Natural killer cell treated with Interleukin-12 subunit alpha and Interleukin-12 subunit beta and Interleukin-15 and Interleukin-18, amount 100 ng/mL, for 72 hours (primary cell): ENCODE data around the gene OR52E8. TPM values are rescaled to one million over a fixed set of nuclear protein-coding genes. Genes with fewer than 3 reads are reported as not detected.

Experiments used
- ATAC-seq, 2 donors: fragments of 150-1000 bp; cut with Tn5 transposase in 1 of 2; sonication (Bioruptor Pico), chemical (Tn5 transposase) in 1 of 2; 2 replicates each; pipeline ENCODE4 v1.10.0; 2021
- DNase-seq: peaks from one replicate; pipeline ENCODE4 v3.0.0; 2022; ENCODE audit warnings: low spot score
- H3K27ac Mint-ChIP-seq, 2 donors: 1 replicate in 1 of 2; 2 replicates in 1 of 2; pipeline ENCODE4 v1.8.0; 2022; ENCODE audit warnings: mixed read lengths in 2 of 2, mild to moderate bottlenecking in 1 of 2, moderate library complexity in 1 of 2
- H3K27me3 Mint-ChIP-seq, 2 donors: 1 replicate in 1 of 2; 2 replicates in 1 of 2; pipeline ENCODE4 v1.8.0; 2022; ENCODE audit warnings: mixed read lengths in 2 of 2
- H3K36me3 Mint-ChIP-seq: one replicate; pipeline ENCODE4 v1.8.0; 2022; ENCODE audit warnings: mixed read lengths
- H3K4me1 Mint-ChIP-seq, 2 donors: 1 replicate in 1 of 2; 2 replicates in 1 of 2; pipeline ENCODE4 v1.8.0; 2022; ENCODE audit warnings: low read depth in 2 of 2, mixed read lengths in 2 of 2, mild to moderate bottlenecking in 1 of 2
- H3K4me3 Mint-ChIP-seq: one replicate; pipeline ENCODE4 v1.8.0; 2022; ENCODE audit warnings: mixed read lengths
- H3K9me3 Mint-ChIP-seq: 2 replicates; pipeline ENCODE4 v1.8.0; 2022; ENCODE audit warnings: mixed read lengths
- total RNA-seq, 2 donors: library from RNA; stranded (reverse); gene quantifications; one replicate each; pipeline ENCODE4 v1.2.3, GENCODE V29; 2022

Gene OR52E8
- total RNA-seq = not detected

DNA sequence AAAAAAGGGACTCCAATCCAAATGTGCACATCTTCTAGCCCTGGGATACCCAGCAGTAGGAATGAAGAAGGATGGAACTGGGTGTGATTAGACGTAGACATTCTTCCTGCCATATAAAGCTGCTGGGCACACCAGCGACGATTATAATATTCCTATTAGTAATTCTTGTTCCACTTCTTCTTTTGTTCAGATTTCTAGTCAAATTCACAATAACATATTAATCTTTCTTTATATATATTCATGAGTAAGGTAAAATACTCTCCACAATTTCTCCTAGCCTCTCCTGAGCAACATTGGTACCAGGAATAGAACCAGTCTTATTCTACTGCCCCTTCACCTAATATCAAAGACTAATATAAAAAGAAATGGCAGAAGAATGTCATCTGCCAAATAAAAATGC, at the start of gene OR52E8:
Gene OR52E8 (minus strand): TSS at position 101 of the 400 bp plus-strand sequence. CDS start 0 bp downstream, at position 101.
- no peaks in the 10 kb centered on the region for H3K4me1 Mint-ChIP-seq
- no peak within 1 kb of the TSS for H3K27ac Mint-ChIP-seq
- no peaks in the 10 kb centered on the region for H3K9me3 Mint-ChIP-seq
- DNase-seq = no peak
- ATAC-seq = no peak
- H3K27me3 Mint-ChIP-seq = peaks cover 11 to 47% of the 10 kb centered on the region in 2 donors
- no peak within 1 kb of the TSS for H3K4me3 Mint-ChIP-seq
- no peaks in the 10 kb centered on the region for H3K36me3 Mint-ChIP-seq

DNA sequence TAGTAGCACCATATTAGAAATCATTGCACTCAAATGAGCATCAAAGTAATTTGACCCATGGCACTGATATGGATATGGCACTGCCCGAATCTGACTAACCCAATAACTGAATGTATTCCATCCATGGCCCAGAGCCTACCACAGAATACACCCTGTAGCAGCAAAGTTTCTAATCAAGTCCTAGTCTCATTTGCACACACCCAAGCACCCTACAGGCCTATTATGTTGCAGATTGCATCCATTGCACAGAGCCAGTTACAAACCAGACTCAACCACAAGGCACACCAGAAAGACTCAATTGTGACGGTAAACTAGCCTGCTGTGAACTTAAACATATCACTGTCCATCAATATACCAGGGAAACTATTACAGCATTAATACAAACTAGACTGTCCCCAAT, 42.0 kb upstream of the OR52E8 start:
- Mint-ChIP-seq H3K27me3 (peaks cover 2 to 25% of the 10 kb centered on the region in 2 donors), H3K4me1 (no peaks in the 10 kb centered on the region), H3K36me3 (no peaks in the 10 kb centered on the region), H3K9me3 (no peaks in the 10 kb centered on the region), H3K27ac (no peak overlapping the region), H3K4me3 (no peak overlapping the region)
- ATAC-seq = no peak
- no peak for DNase-seq

DNA sequence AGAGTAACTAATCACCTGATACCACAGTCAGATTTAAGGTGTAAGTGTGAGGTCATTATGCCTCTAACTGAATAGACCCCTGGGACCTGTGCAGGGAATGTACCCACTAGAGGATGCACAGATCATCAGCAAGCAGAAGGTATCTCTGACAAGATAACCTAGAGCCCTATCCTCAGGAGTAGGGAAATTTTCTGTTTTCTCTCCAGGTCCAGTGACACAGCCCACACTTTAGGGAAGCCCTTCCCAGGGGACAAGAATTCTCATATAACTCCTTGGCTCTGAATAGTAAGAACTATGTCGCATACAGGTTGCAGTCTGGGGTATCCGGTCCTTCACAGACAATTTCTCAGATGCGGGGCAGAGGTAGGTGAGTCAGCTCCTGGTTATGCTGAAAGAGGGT, 35.4 kb upstream of the OR52E8 start, which contains the start of gene OR52E5:
Gene OR52E5 (plus strand): TSS at position 301 of the 400 bp plus-strand sequence. CDS start 7,569 bp downstream, outside the sequence.
- ATAC-seq = peak in 1 of 2 donors; percentile 24

DNA sequence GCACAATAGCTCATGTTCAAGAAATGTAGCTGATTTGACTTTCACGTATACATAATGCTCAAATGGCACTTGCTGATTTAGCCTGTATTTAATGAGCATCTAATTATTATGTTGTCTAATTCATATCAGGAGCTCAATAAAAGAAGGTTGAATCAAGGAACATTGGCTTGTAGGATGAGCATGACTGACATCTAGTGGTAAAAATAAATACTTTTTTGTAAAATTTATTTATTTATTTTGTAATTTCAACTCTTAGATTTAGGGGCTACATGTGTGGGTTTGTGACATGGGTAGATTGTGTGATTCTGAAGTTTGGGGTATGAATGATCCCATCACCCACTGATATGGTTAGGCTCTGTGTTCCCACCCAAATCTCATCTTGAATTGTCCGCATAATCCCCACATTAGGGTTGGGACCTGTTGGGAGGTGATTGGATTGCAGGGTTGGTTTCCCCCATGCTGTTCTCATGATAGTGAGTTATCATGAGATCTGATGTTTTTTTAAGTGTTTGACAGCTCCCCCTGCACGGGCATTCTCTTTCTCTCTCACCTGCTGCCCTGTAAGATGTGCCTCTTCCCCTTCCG, 33.8 kb upstream of the OR52E8 start:
- H3K36me3 Mint-ChIP-seq = no peaks in the 10 kb centered on the region
- no peak overlapping the region for H3K27ac Mint-ChIP-seq
- ATAC-seq (no peak), DNase-seq (no peak)
- no peaks in the 10 kb centered on the region for H3K4me1 Mint-ChIP-seq
- H3K9me3 Mint-ChIP-seq = no peaks in the 10 kb centered on the region
- peaks cover 13 to 32% of the 10 kb centered on the region in 2 donors for H3K27me3 Mint-ChIP-seq
- H3K4me3 Mint-ChIP-seq = no peak overlapping the region

More for the DNA sequence above, 35.4 kb upstream of the OR52E8 start, which contains the start of gene OR52E5:
- H3K27ac Mint-ChIP-seq = no peak within 1 kb of the TSS
- no peaks in the 10 kb centered on the region for H3K4me1 Mint-ChIP-seq
- H3K36me3 Mint-ChIP-seq = no peaks in the 10 kb centered on the region
- no peaks in the 10 kb centered on the region for H3K9me3 Mint-ChIP-seq
- DNase-seq = no peak
- no peak within 1 kb of the TSS for H3K4me3 Mint-ChIP-seq
- peaks cover 6 to 29% of the 10 kb centered on the region in 2 donors for H3K27me3 Mint-ChIP-seq

DNA sequence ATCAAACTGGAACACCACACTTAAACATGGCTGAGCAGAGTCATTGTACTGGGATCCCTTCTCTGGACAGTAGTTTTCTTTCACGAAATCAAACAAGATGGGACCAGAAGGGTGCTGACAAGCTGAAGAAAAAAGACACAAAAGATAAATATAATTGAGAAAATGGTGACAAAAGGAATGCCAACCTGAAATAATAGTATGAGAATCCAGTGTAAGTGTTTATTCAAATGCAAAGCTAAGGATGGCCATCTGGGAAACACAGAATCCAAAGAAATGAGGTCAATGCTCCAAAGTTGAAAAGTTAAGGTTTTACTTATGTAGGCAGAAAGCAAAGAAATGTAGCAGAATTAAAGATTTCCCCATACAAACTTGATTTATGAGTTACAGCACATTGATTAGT, 30.2 kb upstream of the OR52E8 start:
- Mint-ChIP-seq H3K9me3 (no peaks in the 10 kb centered on the region), H3K4me3 (no peak overlapping the region), H3K4me1 (no peaks in the 10 kb centered on the region), H3K27ac (no peak overlapping the region), H3K27me3 (peaks cover 16 to 23% of the 10 kb centered on the region in 2 donors), H3K36me3 (no peaks in the 10 kb centered on the region)
- DNase-seq = no peak
- ATAC-seq = no peak

DNA sequence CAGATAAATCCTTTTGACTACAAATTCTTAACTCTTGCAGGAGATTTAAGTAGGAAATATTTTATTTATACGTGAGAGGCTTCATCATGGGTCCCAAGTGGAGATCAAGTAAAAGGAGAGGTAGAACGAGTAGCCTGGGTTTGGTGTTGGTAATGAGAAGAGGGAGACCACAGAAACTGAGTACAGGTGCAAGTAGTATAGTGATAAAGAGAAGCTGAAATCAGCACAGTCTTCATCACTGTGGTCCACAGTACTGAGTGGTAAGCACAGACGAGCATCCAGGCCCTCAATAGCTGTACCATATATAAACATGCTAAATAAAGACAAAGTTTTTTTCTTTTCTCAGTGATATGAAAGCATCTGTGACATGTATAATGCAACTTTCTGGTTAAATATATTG, 29.7 kb upstream of the OR52E8 start:
- DNase-seq (no peak), ATAC-seq (no peak)
- no peak overlapping the region for H3K27ac Mint-ChIP-seq
- no peaks in the 10 kb centered on the region for H3K36me3 Mint-ChIP-seq
- H3K27me3 Mint-ChIP-seq = peaks cover 19 to 28% of the 10 kb centered on the region in 2 donors
- no peak overlapping the region for H3K4me3 Mint-ChIP-seq
- no peaks in the 10 kb centered on the region for H3K9me3 Mint-ChIP-seq
- no peaks in the 10 kb centered on the region for H3K4me1 Mint-ChIP-seq

DNA sequence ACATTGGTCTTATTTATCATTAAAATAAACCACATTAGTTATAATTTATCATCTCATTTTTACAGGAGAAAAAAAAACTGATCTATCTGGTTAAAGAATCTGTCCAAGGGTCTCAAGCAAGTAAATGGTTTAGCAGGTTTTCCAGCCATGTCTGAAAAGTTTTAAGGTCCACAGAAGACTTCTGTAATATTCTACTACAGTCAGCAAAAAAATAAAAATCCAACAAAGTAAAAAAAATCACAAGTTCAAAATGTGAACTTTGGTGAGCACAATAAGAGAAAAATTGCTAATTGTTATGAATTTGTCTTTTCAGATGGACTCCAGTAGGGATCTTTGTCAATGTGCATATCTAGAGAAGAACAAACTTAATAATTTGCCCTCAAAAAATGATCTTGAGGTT, 24.3 kb upstream of the OR52E8 start:
- Mint-ChIP-seq H3K9me3 (no peaks in the 10 kb centered on the region), H3K4me3 (no peak overlapping the region), H3K27me3 (peaks cover 13 to 22% of the 10 kb centered on the region in 2 donors), H3K36me3 (no peaks in the 10 kb centered on the region), H3K4me1 (no peaks in the 10 kb centered on the region), H3K27ac (no peak overlapping the region)
- DNase-seq (no peak), ATAC-seq (no peak)

DNA sequence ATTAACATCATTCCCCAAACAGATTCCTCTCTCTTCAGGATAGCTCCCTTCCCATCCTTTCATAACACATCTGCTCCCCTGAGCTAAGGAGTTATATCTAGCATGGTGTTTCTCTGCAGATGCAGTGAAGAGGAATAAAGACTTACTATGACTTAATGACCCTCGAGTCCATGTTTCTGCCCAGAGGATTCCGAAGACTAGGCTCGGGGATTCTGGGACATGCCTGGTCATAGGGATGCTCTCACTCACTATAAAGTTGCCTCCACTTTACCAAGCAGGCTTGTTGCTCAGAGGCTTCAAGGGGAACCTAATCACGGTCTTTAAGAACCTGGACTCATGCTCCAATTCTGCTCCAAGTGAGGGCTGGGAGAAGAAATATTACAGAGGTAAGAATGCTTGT, 22.8 kb upstream of the OR52E8 start, which contains the start of gene OR52E4:
Gene OR52E4 (plus strand): TSS at position 301 of the 400 bp plus-strand sequence. CDS start 3,664 bp downstream, outside the sequence.
- no peaks in the 10 kb centered on the region for H3K36me3 Mint-ChIP-seq
- H3K4me3 Mint-ChIP-seq = no peak within 1 kb of the TSS
- H3K27me3 Mint-ChIP-seq = peaks cover 8 to 22% of the 10 kb centered on the region in 2 donors
- no peaks in the 10 kb centered on the region for H3K9me3 Mint-ChIP-seq
- no peak within 1 kb of the TSS for H3K27ac Mint-ChIP-seq
- DNase-seq (no peak), ATAC-seq (no peak)
- no peaks in the 10 kb centered on the region for H3K4me1 Mint-ChIP-seq

DNA sequence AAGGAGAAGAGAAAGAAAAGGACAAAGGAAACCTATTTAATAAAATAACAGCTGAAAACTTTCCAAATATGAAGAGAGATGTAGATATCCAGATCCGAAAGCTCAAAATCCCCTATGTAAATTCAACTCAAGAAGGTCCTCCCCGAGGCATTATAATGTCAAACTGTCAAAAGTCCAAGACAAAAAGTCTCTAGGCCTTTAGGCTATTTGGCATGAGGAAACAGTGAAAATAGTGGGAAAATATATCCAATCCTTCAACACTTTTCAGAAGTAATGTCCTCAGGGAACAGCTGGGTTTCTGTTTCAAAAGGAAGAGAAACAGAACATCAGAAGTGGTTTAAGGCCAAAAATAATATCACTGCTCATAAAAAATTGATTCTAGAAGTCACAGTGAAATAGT, 21.1 kb upstream of the OR52E8 start:
- DNase-seq (no peak), ATAC-seq (no peak)
- Mint-ChIP-seq H3K4me1 (no peaks in the 10 kb centered on the region), H3K27ac (no peak overlapping the region), H3K36me3 (no peaks in the 10 kb centered on the region), H3K9me3 (no peaks in the 10 kb centered on the region), H3K27me3 (peaks cover 10 to 30% of the 10 kb centered on the region in 2 donors), H3K4me3 (no peak overlapping the region)

DNA sequence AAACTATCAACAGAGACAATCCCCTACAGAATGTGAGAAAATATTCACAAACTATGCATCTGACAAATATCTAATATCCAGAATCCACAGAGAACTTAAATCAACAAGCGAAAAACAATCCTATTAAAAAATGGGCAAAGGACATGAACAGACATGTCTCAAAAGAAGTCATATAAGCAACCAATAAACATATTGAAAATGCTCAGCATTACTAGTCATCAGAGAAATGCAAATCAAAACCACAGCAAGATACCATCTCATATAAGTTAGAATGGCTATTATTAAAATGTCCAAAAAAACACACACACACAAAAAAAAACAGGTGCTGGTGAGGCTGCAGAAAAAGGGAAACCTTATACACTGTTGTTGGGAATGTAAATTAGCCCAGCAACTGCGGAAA, 8.3 kb upstream of the OR52E8 start:
- Mint-ChIP-seq H3K36me3 (no peaks in the 10 kb centered on the region), H3K27ac (no peak overlapping the region), H3K4me3 (no peak overlapping the region), H3K27me3 (peaks cover 2 to 39% of the 10 kb centered on the region in 2 donors), H3K4me1 (no peaks in the 10 kb centered on the region), H3K9me3 (no peaks in the 10 kb centered on the region)
- DNase-seq = no peak
- ATAC-seq = no peak

DNA sequence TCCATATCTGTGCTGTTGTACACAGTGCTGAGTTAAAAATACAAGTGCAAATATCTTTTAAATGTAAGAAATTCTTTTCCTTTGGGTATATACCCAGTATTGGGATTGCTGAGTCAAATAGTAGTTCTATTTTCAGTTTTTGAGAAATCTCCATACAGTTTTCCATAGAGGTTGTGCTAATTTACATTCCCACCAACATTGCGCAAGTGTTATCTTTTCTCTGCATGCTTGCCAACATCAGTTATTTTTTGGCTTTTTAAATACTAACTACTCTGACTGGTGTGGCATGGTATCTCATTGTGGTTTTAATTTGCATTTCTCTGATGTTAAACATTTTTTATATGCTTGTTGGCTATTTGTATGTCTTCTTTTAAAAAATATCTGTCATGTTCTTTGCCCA, 6.5 kb downstream of the OR52E8 start:
- Mint-ChIP-seq H3K9me3 (no peaks in the 10 kb centered on the region), H3K27ac (no peak overlapping the region), H3K36me3 (no peaks in the 10 kb centered on the region), H3K4me3 (no peak overlapping the region), H3K27me3 (peaks cover 14 to 34% of the 10 kb centered on the region in 2 donors), H3K4me1 (no peaks in the 10 kb centered on the region)
- no peak for ATAC-seq
- no peak for DNase-seq

DNA sequence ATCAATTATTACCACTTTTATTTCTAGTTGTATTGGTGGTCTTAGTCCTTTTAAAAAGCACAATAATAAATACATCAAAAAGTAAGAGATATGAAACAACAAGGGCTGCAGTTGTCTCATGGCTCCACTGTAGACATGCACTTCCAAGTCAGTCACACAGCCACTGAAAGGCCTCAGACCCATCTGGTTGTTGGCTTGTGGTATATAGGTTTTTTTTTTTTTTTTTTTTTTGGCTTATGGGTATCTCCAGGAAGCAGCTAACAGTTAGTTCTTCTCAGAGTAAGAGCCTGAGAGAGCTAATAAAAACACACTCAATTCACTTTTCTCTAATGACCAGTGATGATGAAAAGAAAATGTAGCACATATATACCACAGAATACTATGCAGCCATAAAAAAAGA, 9.8 kb downstream of the OR52E8 start:
- Mint-ChIP-seq H3K4me1 (no peaks in the 10 kb centered on the region), H3K27ac (no peak overlapping the region), H3K27me3 (peaks cover 8 to 16% of the 10 kb centered on the region in 2 donors), H3K36me3 (no peaks in the 10 kb centered on the region), H3K9me3 (no peaks in the 10 kb centered on the region), H3K4me3 (no peak overlapping the region)
- DNase-seq = no peak
- ATAC-seq = no peak

DNA sequence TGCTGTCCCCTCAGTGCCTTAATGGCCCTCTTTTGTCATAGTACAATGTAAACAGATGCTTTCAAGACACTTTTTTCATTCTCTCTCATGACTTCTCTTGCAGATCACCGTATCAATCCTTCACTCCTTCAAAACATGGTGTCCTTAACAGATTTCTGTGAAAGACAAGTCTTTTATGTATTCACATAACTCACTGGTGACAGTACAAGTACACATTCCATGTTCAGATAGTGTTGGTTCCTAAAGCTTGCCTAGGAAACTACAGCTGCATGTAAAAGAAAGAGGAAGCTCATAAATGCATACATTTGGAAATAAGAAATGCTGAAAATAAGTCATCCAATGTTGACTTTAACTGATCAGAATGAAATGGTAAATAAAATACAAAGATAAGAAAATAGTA, 10.8 kb downstream of the OR52E8 start:
- Mint-ChIP-seq H3K4me1 (no peaks in the 10 kb centered on the region), H3K4me3 (no peak overlapping the region), H3K9me3 (no peaks in the 10 kb centered on the region), H3K27me3 (peaks cover 5 to 10% of the 10 kb centered on the region in 2 donors), H3K27ac (no peak overlapping the region), H3K36me3 (no peaks in the 10 kb centered on the region)
- no peak for ATAC-seq
- DNase-seq = no peak

DNA sequence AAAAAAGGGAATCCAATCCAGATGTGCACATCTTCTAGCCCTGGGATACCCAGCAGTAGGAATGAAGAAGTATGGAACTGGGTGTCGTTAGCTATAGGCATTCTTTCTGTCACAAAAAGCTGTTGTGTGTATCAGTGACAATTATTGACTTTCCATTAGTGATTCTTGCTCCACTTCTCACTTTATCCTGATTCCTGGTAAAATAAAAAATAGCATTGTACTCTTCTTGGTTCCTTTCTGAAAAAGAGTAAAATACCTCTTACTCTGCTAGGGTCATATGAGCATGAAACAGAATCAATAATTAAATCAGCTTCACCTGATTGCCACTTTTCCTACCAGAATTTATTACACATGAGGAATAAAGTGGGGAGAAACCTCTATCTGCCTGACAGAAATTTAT, 15.7 kb downstream of the OR52E8 start, which contains the start of gene OR52E6:
Gene OR52E6 (minus strand): TSS at position 101 of the 400 bp plus-strand sequence. CDS start 0 bp downstream, at position 101.
- Mint-ChIP-seq H3K36me3 (no peaks in the 10 kb centered on the region), H3K27ac (no peak within 1 kb of the TSS), H3K4me1 (no peaks in the 10 kb centered on the region), H3K9me3 (peaks cover 5% of the 10 kb centered on the region), H3K4me3 (no peak within 1 kb of the TSS), H3K27me3 (peaks cover 11 to 38% of the 10 kb centered on the region in 2 donors)
- no peak for DNase-seq
- no peak for ATAC-seq
